ENCODE data around the gene CRIP2.

CRIP2 gene

DNA sequence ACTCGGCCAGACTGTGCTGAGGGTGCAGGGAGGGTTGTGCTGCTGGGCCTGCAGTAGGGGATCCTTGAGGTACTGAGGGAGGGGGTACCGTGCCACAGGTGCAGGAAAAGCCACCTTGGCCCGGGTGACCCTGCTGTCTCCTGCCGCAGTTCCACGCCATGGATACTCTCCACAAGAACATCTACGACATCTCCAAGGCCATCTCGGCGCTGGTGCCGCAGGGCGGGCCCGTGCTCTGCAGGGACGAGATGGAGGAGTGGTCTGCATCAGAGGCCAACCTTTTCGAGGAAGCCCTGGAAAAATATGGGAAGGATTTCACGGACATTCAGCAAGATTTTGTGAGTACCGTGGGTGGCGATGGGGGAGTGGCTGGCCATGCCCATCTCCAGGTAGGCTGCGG, 14.0 kb upstream of the CRIP2 start:
- Histone ChIP-seq H2BK120ac (ENCODE audit: low read depth, low read length) (no peak overlapping the region), H2BK5ac (ENCODE audit: low read length) (peak overlapping the region; percentile 5), H3K27ac (replicated peaks; ENCODE audit: low read length) (no peak overlapping the region), H3K4me1 (ENCODE audit: control insufficient read depth in 2 of 2, insufficient read depth in 1 of 2, low read depth in 1 of 2, low read length in 2 of 2) (peaks cover 0 to 5% of the 10 kb centered on the region in 2 donors), H3K27me3 (ENCODE audit: control insufficient read depth in 3 of 3, insufficient read depth in 3 of 3, low read depth in 1 of 3, low read length in 3 of 3) (no peaks in the 10 kb centered on the region), H3K23ac (ENCODE audit: low read depth, low read length, poor library complexity) (peak overlapping the region; percentile 31), H4K91ac (ENCODE audit: low read depth, low read length, poor library complexity) (no peak overlapping the region), H2BK12ac (ENCODE audit: low read length) (no peak overlapping the region), H2BK15ac (ENCODE audit: low read length) (no peak overlapping the region), H4K8ac (ENCODE audit: low read depth, low read length) (no peak overlapping the region), H3K4ac (ENCODE audit: low read length) (no peak overlapping the region), H3K14ac (ENCODE audit: low read length) (no peak overlapping the region), H3K4me3 (ENCODE audit: low read length in 2 of 2) (no peak overlapping the region), H3K9ac (ENCODE audit: low read depth, low read length, poor library complexity) (no peak overlapping the region), H2AFZ (ENCODE audit: low read length) (no peak overlapping the region), H3K79me1 (ENCODE audit: low read depth, low read length) (peaks cover 22% of the 10 kb centered on the region), H3K4me2 (ENCODE audit: insufficient read depth, low read length, poor library complexity, severe bottlenecking) (no peak overlapping the region), H2AK5ac (ENCODE audit: low read depth, low read length) (no peak overlapping the region), H3K9me3 (replicated peaks in 1 of 2; ENCODE audit: control insufficient read depth in 2 of 2, insufficient read depth in 1 of 2, low read depth in 1 of 2, low read length in 2 of 2) (peaks cover 0 to 2% of the 10 kb centered on the region in 2 donors), H3K18ac (ENCODE audit: low read length) (no peak overlapping the region), H3K36me3 (replicated peaks in 1 of 2; ENCODE audit: control insufficient read depth in 2 of 2, insufficient read depth in 2 of 2, low read length in 2 of 2) (peaks cover 55 to 78% of the 10 kb centered on the region in 2 donors)
- no CpG with 5 or more reads among the region's 17 CpGs for WGBS, 2 donors (ENCODE audit: extremely low coverage in 2 of 2, insufficient read length in 2 of 2, insufficient replicate concordance in 1 of 2)
- DNase-seq (ENCODE audit: low spot score) = no peak

DNA sequence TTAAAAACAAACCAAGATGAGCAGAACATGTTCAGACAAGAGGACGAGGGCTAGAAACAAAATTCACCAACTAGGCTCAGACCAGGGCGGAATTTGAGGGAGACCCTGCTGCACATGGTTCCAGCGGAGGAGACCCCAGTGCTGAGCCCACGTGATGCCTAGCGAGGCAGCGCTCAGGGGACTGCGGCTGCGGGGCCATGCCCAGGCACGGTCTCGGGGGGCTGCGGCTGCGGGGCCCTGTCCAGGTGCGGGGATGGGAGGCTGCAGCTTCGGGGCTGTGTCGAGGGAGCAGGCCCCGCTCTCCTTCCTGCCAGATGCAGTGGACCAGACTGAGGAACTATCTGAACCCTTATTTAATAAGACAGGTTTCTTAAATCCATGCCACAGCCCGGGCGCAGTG, 12.7 kb upstream of the CRIP2 start:
- Histone ChIP-seq H2BK12ac (ENCODE audit: low read length) (no peak overlapping the region), H2BK15ac (ENCODE audit: low read length) (no peak overlapping the region), H2AFZ (ENCODE audit: low read length) (no peak overlapping the region), H3K79me1 (ENCODE audit: low read depth, low read length) (peaks cover 11% of the 10 kb centered on the region), H3K23ac (ENCODE audit: low read depth, low read length, poor library complexity) (no peak overlapping the region), H3K27ac (replicated peaks; ENCODE audit: low read length) (no peak overlapping the region), H3K4me2 (ENCODE audit: insufficient read depth, low read length, poor library complexity, severe bottlenecking) (no peak overlapping the region), H3K4me1 (ENCODE audit: control insufficient read depth in 2 of 2, insufficient read depth in 1 of 2, low read depth in 1 of 2, low read length in 2 of 2) (peaks cover 0 to 5% of the 10 kb centered on the region in 2 donors), H4K91ac (ENCODE audit: low read depth, low read length, poor library complexity) (no peak overlapping the region), H4K8ac (ENCODE audit: low read depth, low read length) (no peak overlapping the region), H2AK5ac (ENCODE audit: low read depth, low read length) (no peak overlapping the region), H3K9ac (ENCODE audit: low read depth, low read length, poor library complexity) (no peak overlapping the region), H2BK5ac (ENCODE audit: low read length) (no peak overlapping the region), H3K4ac (ENCODE audit: low read length) (no peak overlapping the region), H3K14ac (ENCODE audit: low read length) (no peak overlapping the region), H2BK120ac (ENCODE audit: low read depth, low read length) (no peak overlapping the region), H3K4me3 (ENCODE audit: low read length in 2 of 2) (peak overlapping the region in 1 of 2 donors; percentile 34), H3K27me3 (ENCODE audit: control insufficient read depth in 3 of 3, insufficient read depth in 3 of 3, low read depth in 1 of 3, low read length in 3 of 3) (no peaks in the 10 kb centered on the region), H3K18ac (ENCODE audit: low read length) (no peak overlapping the region), H3K9me3 (replicated peaks in 1 of 2; ENCODE audit: control insufficient read depth in 2 of 2, insufficient read depth in 1 of 2, low read depth in 1 of 2, low read length in 2 of 2) (peaks cover 0 to 2% of the 10 kb centered on the region in 2 donors), H3K36me3 (replicated peaks in 1 of 2; ENCODE audit: control insufficient read depth in 2 of 2, insufficient read depth in 2 of 2, low read length in 2 of 2) (peaks cover 51 to 76% of the 10 kb centered on the region in 2 donors)
- no peak for DNase-seq (ENCODE audit: low spot score)
- no CpG with 5 or more reads among the region's 18 CpGs for WGBS, 2 donors (ENCODE audit: extremely low coverage in 2 of 2, insufficient read length in 2 of 2, insufficient replicate concordance in 1 of 2)

DNA sequence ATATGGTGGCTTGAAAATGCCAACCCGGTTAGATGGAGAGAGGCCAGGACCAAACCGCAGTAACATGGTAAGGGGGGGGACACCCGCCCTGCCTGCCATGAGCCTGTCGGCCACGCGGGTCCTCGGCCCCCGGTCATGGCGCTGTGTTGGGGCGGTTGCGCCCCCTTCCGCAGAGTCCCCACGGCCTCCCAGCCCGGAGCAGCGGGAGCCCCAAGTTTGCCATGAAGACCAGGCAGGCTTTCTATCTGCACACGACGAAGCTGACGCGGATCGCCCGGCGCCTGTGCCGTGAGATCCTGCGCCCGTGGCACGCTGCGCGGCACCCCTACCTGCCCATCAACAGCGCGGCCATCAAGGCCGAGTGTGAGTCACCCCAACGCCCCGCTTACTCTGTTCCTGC, 10.1 kb upstream of the CRIP2 start:
- no peak overlapping the region for H3K4me2 ChIP-seq (ENCODE audit: insufficient read depth, low read length, poor library complexity, severe bottlenecking)
- H3K36me3 ChIP-seq (replicated peaks in 1 of 2; ENCODE audit: control insufficient read depth in 2 of 2, insufficient read depth in 2 of 2, low read length in 2 of 2) = peaks cover 48 to 86% of the 10 kb centered on the region in 2 donors
- peaks cover 0 to 5% of the 10 kb centered on the region in 2 donors for H3K4me1 ChIP-seq (ENCODE audit: control insufficient read depth in 2 of 2, insufficient read depth in 1 of 2, low read depth in 1 of 2, low read length in 2 of 2)
- no peak for DNase-seq (ENCODE audit: low spot score)
- no peaks in the 10 kb centered on the region for H3K27me3 ChIP-seq (ENCODE audit: control insufficient read depth in 3 of 3, insufficient read depth in 3 of 3, low read depth in 1 of 3, low read length in 3 of 3)
- H2BK120ac ChIP-seq (ENCODE audit: low read depth, low read length) = no peak overlapping the region
- H2AFZ ChIP-seq (ENCODE audit: low read length) = no peak overlapping the region
- no peak overlapping the region for H4K91ac ChIP-seq (ENCODE audit: low read depth, low read length, poor library complexity)
- no peak overlapping the region for H2BK12ac ChIP-seq (ENCODE audit: low read length)
- H3K14ac ChIP-seq (ENCODE audit: low read length) = no peak overlapping the region
- H3K23ac ChIP-seq (ENCODE audit: low read depth, low read length, poor library complexity) = no peak overlapping the region
- no peak overlapping the region for H4K8ac ChIP-seq (ENCODE audit: low read depth, low read length)
- no CpG with 5 or more reads among the region's 33 CpGs for WGBS, 2 donors (ENCODE audit: extremely low coverage in 2 of 2, insufficient read length in 2 of 2, insufficient replicate concordance in 1 of 2)
- H3K9me3 ChIP-seq (replicated peaks in 1 of 2; ENCODE audit: control insufficient read depth in 2 of 2, insufficient read depth in 1 of 2, low read depth in 1 of 2, low read length in 2 of 2) = peaks cover 0 to 2% of the 10 kb centered on the region in 2 donors
- no peak overlapping the region for H2AK5ac ChIP-seq (ENCODE audit: low read depth, low read length)
- H3K9ac ChIP-seq (ENCODE audit: low read depth, low read length, poor library complexity) = no peak overlapping the region
- no peak overlapping the region for H3K4ac ChIP-seq (ENCODE audit: low read length)
- no peak overlapping the region for H3K18ac ChIP-seq (ENCODE audit: low read length)
- H2BK15ac ChIP-seq (ENCODE audit: low read length) = no peak overlapping the region
- H2BK5ac ChIP-seq (ENCODE audit: low read length) = no peak overlapping the region
- H3K79me1 ChIP-seq (ENCODE audit: low read depth, low read length) = peaks cover 6% of the 10 kb centered on the region
- H3K27ac ChIP-seq (replicated peaks; ENCODE audit: low read length) = no peak overlapping the region
- peak overlapping the region in 1 of 2 donors; percentile 36 for H3K4me3 ChIP-seq (ENCODE audit: low read length in 2 of 2)

DNA sequence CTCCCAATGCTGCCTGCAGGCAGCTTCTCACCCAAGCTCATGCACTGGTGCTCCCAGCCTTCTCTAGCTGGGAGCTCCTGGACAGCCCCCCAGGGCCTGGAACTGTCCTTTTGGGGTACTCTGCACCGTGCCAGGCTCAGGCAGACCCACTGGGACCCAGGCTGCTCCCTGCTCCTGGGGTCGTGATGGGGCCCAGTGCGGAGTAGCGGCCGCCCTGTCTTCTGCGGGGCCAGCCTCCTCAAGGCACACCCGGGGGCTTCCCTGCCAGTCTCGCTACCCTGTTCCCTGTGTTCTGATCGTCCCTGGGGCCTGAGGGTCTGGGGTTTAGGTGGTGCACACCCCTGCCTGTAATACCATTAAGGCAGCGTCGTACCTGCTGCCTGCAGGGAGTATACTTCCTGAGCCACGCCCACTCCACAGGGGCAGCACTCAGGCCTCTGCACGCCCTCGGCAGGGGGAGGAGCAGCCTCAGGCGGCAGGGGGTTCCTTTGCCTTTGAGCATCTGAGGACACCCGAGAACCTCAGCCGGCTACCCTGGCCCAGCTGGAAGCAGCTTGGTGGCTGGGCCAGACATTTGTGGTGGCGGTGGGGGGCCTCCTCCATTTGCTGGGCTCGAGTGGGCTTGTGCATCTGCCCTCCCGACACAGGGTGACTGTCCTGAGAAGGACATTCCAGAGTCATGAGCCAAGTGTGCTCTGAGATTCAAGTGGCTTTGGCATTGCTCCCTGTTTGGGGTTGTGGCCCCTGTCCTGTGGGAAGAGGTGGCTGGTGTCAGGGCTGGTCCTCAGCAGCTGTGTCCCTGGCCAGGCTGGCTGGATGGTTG, 9.2 kb upstream of the CRIP2 start:
- DNase-seq (ENCODE audit: low spot score) = no peak
- Histone ChIP-seq H2AK5ac (ENCODE audit: low read depth, low read length) (no peak overlapping the region), H3K4ac (ENCODE audit: low read length) (no peak overlapping the region), H3K4me1 (ENCODE audit: control insufficient read depth in 2 of 2, insufficient read depth in 1 of 2, low read depth in 1 of 2, low read length in 2 of 2) (peaks cover 0 to 5% of the 10 kb centered on the region in 2 donors), H3K9me3 (replicated peaks in 1 of 2; ENCODE audit: control insufficient read depth in 2 of 2, insufficient read depth in 1 of 2, low read depth in 1 of 2, low read length in 2 of 2) (peaks cover 0 to 2% of the 10 kb centered on the region in 2 donors), H4K91ac (ENCODE audit: low read depth, low read length, poor library complexity) (no peak overlapping the region), H3K27me3 (ENCODE audit: control insufficient read depth in 3 of 3, insufficient read depth in 3 of 3, low read depth in 1 of 3, low read length in 3 of 3) (no peaks in the 10 kb centered on the region), H3K4me2 (ENCODE audit: insufficient read depth, low read length, poor library complexity, severe bottlenecking) (no peak overlapping the region), H3K79me1 (ENCODE audit: low read depth, low read length) (peaks cover 5% of the 10 kb centered on the region), H2BK120ac (ENCODE audit: low read depth, low read length) (no peak overlapping the region), H3K36me3 (replicated peaks in 1 of 2; ENCODE audit: control insufficient read depth in 2 of 2, insufficient read depth in 2 of 2, low read length in 2 of 2) (peaks cover 48 to 89% of the 10 kb centered on the region in 2 donors), H3K9ac (ENCODE audit: low read depth, low read length, poor library complexity) (peak overlapping the region; percentile 63), H3K18ac (ENCODE audit: low read length) (no peak overlapping the region), H3K27ac (replicated peaks; ENCODE audit: low read length) (no peak overlapping the region), H2BK12ac (ENCODE audit: low read length) (no peak overlapping the region), H2BK5ac (ENCODE audit: low read length) (no peak overlapping the region), H2AFZ (ENCODE audit: low read length) (no peak overlapping the region), H4K8ac (ENCODE audit: low read depth, low read length) (peak overlapping the region; percentile 82), H3K14ac (ENCODE audit: low read length) (no peak overlapping the region), H2BK15ac (ENCODE audit: low read length) (no peak overlapping the region), H3K4me3 (ENCODE audit: low read length in 2 of 2) (no peak overlapping the region), H3K23ac (ENCODE audit: low read depth, low read length, poor library complexity) (peak overlapping the region; percentile 3)
- no CpG with 5 or more reads among the region's 20 CpGs for WGBS, 2 donors (ENCODE audit: extremely low coverage in 2 of 2, insufficient read length in 2 of 2, insufficient replicate concordance in 1 of 2)
